IPS-15b (cell line): ENCODE results near the gene OR1D5.

ENCODE experiments used
- H3K27me3 ChIP-seq: one replicate; pipeline ENCODE4 v1.6.1; 2013; ENCODE audit warnings: low read length; ENCODE audit not compliant: control insufficient read depth, insufficient read depth
- H3K36me3 ChIP-seq: one replicate; pipeline ENCODE4 v1.6.1; 2013; ENCODE audit warnings: low read length; ENCODE audit not compliant: control insufficient read depth, insufficient read depth
- H3K4me1 ChIP-seq: one replicate; pipeline ENCODE4 v1.6.1; 2013; ENCODE audit warnings: mild to moderate bottlenecking, low read length; ENCODE audit not compliant: control insufficient read depth, insufficient read depth
- H3K4me3 ChIP-seq: one replicate; pipeline ENCODE4 v1.5.1; 2013; ENCODE audit warnings: low read depth, low read length
- H3K9ac ChIP-seq: one replicate; pipeline ENCODE4 v1.6.1; 2013; ENCODE audit warnings: low read depth, mild to moderate bottlenecking, low read length
- H3K9me3 ChIP-seq: one replicate; pipeline ENCODE4 v1.6.1; 2013; ENCODE audit warnings: mild to moderate bottlenecking, low read length; ENCODE audit not compliant: control insufficient read depth, insufficient read depth

The OR1D5 gene

GRCh38 chr17:3030096-3030495 lies 33.3 kb downstream of the OR1D5 start:
- H3K4me3 ChIP-seq = no peak overlapping the region
- H3K36me3 ChIP-seq = peaks cover 19% of the 10 kb centered on the region
- H3K9ac ChIP-seq = no peak overlapping the region
- H3K9me3 ChIP-seq = no peaks in the 10 kb centered on the region
- H3K27me3 ChIP-seq = no peaks in the 10 kb centered on the region
- H3K4me1 ChIP-seq = no peaks in the 10 kb centered on the region

- no peaks in the 10 kb centered on the region for H3K9me3 ChIP-seq
- no peaks in the 10 kb centered on the region for H3K27me3 ChIP-seq
- no peak overlapping the region for H3K4me3 ChIP-seq
- no peak overlapping the region for H3K9ac ChIP-seq
- H3K4me1 ChIP-seq = no peaks in the 10 kb centered on the region
- H3K36me3 ChIP-seq = peaks cover 19% of the 10 kb centered on the region
Measured at GRCh38 chr17:3029213-3029913, 34.0 kb downstream of the OR1D5 start.

DNA sequence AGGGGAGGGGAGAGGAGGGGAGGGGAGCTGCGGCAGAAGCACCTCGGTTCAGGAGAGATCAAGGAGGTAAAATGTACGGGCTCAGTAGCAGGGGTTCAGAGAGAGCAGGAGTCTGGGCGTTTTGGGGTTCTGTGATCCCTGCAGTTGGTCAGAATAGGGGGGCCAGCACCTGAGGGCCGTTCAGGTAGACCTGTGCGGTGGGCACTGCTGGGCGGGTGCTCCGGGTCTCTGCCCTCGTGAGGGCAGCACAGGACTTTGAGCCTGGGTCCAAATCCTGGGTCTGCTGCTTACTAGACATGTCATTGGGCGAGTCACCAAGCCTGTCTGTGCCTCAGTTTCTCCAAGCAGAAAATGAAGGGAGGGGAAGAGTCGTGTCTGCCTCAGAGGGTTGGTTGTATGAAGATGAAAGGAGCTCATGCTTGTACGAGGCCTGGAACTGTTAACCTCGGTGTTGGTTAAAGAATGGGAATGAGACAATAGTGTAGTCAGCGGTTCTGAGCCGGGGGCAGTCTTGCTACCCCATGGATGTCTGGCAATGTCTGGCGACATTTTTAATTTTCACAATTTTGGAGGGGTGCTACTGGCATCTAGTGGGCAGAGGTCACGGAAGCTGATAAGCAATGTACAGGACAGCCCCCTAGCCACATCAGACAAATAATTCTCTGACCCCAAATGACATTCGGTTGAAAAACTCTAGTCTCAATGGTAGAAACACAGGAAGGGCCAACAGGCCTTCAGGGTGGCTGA lies 35.4 kb downstream of the OR1D5 start:
- H3K4me3 ChIP-seq = no peak overlapping the region
- no peaks in the 10 kb centered on the region for H3K27me3 ChIP-seq
- no peaks in the 10 kb centered on the region for H3K9me3 ChIP-seq
- H3K4me1 ChIP-seq = no peaks in the 10 kb centered on the region
- no peak overlapping the region for H3K9ac ChIP-seq
- peaks cover 13% of the 10 kb centered on the region for H3K36me3 ChIP-seq

- no peak overlapping the region for H3K9ac ChIP-seq
- no peaks in the 10 kb centered on the region for H3K9me3 ChIP-seq
- no peaks in the 10 kb centered on the region for H3K27me3 ChIP-seq
- no peak overlapping the region for H3K4me3 ChIP-seq
- peaks cover 12% of the 10 kb centered on the region for H3K36me3 ChIP-seq
- no peaks in the 10 kb centered on the region for H3K4me1 ChIP-seq
Measured at GRCh38 chr17:3026856-3027751, 36.3 kb downstream of the OR1D5 start.

GRCh38 chr17:3026125-3026855 lies 37.1 kb downstream of the OR1D5 start:
- Histone ChIP-seq H3K36me3 (peaks cover 12% of the 10 kb centered on the region), H3K4me1 (no peaks in the 10 kb centered on the region), H3K27me3 (no peaks in the 10 kb centered on the region), H3K9ac (no peak overlapping the region), H3K9me3 (peaks cover 4% of the 10 kb centered on the region), H3K4me3 (no peak overlapping the region)

DNA sequence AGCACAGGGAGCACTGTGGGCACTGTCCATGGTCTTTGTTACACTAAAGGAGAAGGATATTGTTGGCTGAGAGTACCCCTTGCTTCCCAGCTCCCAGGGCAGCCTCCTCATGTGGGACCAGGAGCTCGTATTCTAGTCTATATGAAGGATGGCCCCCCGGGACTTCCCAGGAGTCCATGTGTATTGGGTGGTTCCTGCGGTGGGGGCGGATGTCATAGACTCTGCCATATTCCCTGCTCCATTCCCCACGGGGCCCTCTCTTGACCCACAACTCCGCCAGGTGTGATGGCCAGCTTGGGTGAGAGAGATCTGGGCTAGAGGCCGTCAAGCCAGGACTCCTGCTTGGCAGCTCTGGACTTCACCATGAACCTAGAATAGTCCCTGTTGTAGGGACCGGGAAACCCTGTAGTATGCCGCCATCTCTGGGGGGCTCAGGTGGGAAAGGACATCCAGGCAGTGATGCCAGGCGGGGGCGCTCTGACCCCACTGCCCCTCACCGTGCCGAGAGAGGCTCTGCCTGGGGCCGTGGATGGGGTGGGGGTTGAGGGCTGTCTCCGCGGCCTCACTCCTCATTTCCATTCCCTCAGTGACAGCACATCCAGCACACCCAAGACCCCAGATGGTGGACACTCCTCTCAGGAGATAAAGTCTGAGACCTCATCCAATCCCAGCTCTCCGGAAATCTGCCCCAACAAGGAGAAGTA lies 37.8 kb downstream of the OR1D5 start:
- H3K9me3 ChIP-seq = peaks cover 4% of the 10 kb centered on the region
- H3K4me3 ChIP-seq = no peak overlapping the region
- no peaks in the 10 kb centered on the region for H3K27me3 ChIP-seq
- H3K36me3 ChIP-seq = peaks cover 6% of the 10 kb centered on the region
- no peaks in the 10 kb centered on the region for H3K4me1 ChIP-seq
- no peak overlapping the region for H3K9ac ChIP-seq

DNA sequence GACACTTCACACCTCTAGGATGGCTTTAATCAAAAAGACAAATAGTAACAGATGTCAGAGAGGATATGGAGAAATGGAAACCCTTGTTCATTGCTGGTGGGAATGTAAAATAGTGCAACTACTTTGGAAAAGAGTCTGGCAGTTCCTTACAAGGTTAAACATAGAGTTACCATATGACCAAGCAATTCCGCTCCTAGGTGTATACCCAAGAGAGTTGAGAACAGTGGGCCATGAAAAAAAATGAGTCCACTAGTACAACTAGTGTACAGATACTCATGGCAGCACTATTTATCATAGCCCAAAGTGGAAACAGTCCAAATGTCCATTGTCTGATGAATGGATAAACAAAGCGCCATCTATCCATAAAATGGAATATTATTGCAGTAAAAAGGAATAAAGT lies 39.1 kb downstream of the OR1D5 start:
- peaks cover 4% of the 10 kb centered on the region for H3K9me3 ChIP-seq
- H3K36me3 ChIP-seq = peaks cover 12% of the 10 kb centered on the region

GRCh38 chr17:3022197-3022596 lies 41.2 kb downstream of the OR1D5 start:
- Histone ChIP-seq H3K4me3 (no peak overlapping the region), H3K9ac (no peak overlapping the region), H3K9me3 (peaks cover 4% of the 10 kb centered on the region)

More for the DNA sequence above, 39.1 kb downstream of the OR1D5 start:
- Histone ChIP-seq H3K9ac (no peak overlapping the region), H3K27me3 (no peaks in the 10 kb centered on the region), H3K4me1 (no peaks in the 10 kb centered on the region), H3K4me3 (no peak overlapping the region)

GRCh38 chr17:3020381-3020780 lies 43.0 kb downstream of the OR1D5 start:
- Histone ChIP-seq H3K9ac (no peak overlapping the region), H3K9me3 (peaks cover 4% of the 10 kb centered on the region), H3K36me3 (peaks cover 17% of the 10 kb centered on the region)

More at GRCh38 chr17:3022197-3022596, 41.2 kb downstream of the OR1D5 start:
- no peaks in the 10 kb centered on the region for H3K27me3 ChIP-seq
- H3K36me3 ChIP-seq = peaks cover 13% of the 10 kb centered on the region
- H3K4me1 ChIP-seq = no peaks in the 10 kb centered on the region

DNA sequence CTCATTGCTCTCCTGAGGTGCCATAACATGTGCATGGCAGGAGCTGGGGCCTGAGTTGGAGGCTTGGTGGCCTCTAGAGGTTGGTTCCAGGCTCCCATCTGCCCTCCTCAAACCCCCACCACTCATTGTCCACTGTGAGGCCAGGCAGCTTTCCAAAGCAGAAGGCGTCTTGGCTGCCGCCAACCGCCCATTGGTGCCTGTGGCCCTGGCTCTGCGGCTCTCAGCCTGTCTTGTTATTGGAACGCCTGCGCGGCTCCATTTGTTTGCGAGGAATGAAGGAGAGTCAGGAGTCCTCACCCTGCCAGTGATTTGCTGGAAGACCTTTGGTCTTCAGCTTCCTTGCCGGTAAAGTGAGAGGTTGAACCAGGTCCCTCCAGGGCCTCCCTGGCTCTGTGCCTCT lies 43.6 kb downstream of the OR1D5 start:
- no peak overlapping the region for H3K9ac ChIP-seq
- no peaks in the 10 kb centered on the region for H3K27me3 ChIP-seq
- no peak overlapping the region for H3K4me3 ChIP-seq
- peaks cover 4% of the 10 kb centered on the region for H3K9me3 ChIP-seq
- H3K36me3 ChIP-seq = peaks cover 18% of the 10 kb centered on the region
- no peaks in the 10 kb centered on the region for H3K4me1 ChIP-seq

More at GRCh38 chr17:3020381-3020780, 43.0 kb downstream of the OR1D5 start:
- H3K27me3 ChIP-seq = no peaks in the 10 kb centered on the region
- no peak overlapping the region for H3K4me3 ChIP-seq
- H3K4me1 ChIP-seq = no peaks in the 10 kb centered on the region
